ENCODE results near the gene ZSWIM7. TPM values are rescaled to one million over a fixed set of nuclear protein-coding genes. Genes with fewer than 3 reads are reported as not detected.
"Not testable (repeated sequence)": the region's sequence is repeated elsewhere in the genome, so short reads cannot be mapped to it uniquely, and the experiment has no call there.

Gene ZSWIM7
- total RNA-seq, 1 experiment from 2014 or later = 26.5 TPM

- no peak for DNase-seq (ENCODE audit: low read depth)
These were observed 41.7 kb downstream of the ZSWIM7 start for GRCh38 chr17:15957608-15958307.

- DNase-seq (ENCODE audit: low read depth) = peak; percentile 78
These were observed 42.3 kb downstream of the ZSWIM7 start for GRCh38 chr17:15957206-15957605.

GRCh38 chr17:15955793-15956541, 43.5 kb downstream of the ZSWIM7 start:
- DNase-seq (ENCODE audit: low read depth) = no peak

DNA sequence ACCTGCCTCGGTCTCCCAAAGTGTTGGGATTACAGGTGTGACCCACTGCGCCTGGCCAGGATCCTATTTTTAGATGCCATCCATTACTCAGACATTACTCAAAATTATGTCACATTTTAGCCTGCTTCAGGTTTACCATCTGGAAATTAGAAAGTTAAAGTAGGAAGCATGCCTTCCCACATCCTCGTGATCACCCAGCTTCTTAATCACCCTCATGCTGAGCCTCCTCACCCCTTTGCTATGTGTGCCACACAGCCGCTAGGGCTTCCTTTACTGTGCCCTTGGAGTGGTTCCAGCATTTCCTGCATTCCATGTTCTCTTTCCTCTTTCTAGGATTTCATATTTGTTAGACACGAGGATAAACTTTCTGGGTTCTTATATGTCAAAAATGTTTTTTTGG, 45.3 kb downstream of the ZSWIM7 start:
- peak; percentile 96 for DNase-seq (ENCODE audit: low read depth)

GRCh38 chr17:15952916-15953790, 46.4 kb downstream of the ZSWIM7 start:
- no peak for DNase-seq (ENCODE audit: low read depth)

- no peak for DNase-seq (ENCODE audit: low read depth)
These were observed 47.4 kb downstream of the ZSWIM7 start for GRCh38 chr17:15952048-15952532.

DNA sequence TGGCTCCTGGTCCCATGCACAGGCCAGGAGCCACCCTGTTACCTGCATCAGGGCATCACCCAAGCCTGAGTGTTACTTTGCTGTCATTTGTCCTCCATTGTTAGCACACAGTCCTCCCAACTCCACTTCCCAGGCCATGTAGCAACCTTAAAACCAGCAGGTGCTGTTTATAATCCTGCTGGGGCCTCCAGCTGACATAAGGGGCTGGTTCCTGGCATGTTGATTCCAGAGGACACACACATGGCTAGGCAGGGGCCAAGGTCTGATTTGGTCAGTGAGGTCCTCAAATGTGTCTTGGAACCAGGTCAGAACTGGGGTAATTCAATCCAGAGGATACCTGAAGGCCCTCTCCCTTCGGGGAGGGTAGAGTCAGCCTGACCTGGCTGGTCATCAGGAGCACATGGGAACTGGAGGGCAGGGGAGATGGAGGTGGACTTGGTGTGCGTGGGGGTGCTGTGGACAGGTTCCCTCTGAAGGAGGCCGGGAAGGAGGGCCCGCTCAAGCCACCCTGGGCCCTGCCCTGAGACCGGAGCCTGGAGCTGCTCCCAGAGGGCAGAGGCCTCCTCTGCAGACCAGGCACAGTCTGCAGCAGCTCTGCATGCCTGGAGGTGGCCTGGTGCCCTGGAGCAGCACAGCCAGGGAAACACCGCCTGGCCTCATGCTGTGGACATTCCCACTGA, 48.0 kb downstream of the ZSWIM7 start:
- DNase-seq (ENCODE audit: low read depth) = no peak

DNA sequence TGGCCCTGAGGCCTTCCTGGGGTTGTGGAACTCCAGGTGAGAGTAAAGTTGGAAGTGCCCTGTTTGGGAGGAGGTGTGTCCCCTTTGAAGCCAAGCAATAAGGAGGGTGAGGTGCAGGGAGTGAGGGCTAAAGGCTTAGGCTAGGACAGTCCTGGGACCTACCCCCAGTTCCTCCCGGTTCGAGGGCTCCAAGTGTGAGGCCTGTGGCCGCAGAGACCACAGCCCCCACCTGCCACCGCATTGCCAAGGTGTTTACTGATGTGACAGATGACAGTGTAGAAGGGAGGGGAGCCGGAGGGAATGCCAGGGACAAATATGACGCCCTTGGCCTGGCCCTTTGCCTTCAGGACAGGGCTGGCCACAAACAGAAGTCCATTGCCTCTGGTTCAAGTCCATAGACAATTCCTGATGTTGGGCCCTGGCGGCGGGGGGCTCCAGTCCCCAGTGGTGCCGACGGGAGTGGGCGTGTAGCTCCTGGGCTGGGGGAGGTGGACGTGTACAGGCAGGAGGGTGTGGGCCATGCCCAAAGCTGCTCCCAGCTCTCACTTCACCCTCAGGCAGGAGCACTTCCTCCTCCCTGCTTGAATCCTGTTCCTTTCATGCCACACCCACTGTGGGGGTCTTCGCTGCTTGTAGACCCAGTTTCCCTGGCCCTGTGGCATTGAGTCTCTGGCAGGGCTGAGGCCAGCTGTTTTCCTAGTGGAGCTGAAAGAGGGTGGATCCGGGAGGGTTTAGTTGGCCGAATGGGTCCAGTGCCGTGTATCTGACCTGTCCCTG, 51.3 kb downstream of the ZSWIM7 start:
- DNase-seq (ENCODE audit: low read depth) = no peak

DNA sequence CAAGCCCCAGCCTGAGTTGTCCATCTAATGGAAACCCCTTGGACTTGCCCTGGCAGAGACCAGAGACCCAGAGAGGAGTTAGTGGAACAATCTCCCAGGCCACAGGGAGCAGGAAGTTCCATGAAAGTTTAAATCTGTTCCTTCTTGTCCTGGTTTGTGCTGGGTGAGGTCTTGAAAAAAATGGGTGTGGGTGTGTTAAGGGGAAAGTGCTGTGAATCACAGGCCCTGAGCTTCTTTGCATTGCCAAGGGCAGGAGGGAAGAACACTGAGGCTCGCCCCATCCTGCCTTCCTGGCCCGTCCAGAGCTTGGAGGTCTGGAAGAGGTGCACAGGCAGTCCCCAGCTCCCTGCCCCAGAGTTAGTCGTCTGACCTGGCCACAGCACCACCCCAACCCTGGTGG, 52.2 kb downstream of the ZSWIM7 start:
- no peak for DNase-seq (ENCODE audit: low read depth)

GRCh38 chr17:15946611-15947120, 52.8 kb downstream of the ZSWIM7 start:
- peak; percentile 50 for DNase-seq (ENCODE audit: low read depth)

GRCh38 chr17:15945527-15946191, 53.8 kb downstream of the ZSWIM7 start:
- peak; percentile 31 for DNase-seq (ENCODE audit: low read depth)

DNA sequence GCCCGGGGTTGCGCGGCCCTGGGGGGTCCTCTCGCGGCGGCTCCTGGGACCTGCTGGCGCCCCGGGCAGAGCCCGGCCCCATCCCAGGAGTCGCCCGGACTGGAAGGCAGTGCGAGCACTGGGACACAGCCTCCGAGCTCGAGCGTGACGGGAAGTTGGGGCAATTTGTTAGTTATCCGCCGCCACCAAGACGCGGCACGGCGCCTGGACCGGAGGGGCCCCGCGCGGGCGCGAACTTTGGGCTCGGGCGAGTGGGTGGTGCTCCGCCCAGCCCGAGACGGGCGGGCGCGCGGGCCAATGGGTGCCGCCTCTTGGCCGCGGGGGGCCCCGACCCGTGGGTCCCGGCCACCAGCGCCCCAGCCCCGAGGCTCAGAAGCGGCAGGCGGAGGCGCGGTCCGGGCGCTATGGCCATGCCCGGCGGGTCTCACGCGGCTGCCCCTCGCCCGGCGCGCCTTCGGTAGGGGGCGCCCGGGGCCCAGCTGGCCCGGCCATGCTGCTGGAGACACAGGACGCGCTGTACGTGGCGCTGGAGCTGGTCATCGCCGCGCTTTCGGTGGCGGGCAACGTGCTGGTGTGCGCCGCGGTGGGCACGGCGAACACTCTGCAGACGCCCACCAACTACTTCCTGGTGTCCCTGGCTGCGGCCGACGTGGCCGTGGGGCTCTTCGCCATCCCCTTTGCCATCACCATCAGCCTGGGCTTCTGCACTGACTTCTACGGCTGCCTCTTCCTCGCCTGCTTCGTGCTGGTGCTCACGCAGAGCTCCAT, 54.6 kb downstream of the ZSWIM7 start, which contains the start of gene ADORA2B:
Gene ADORA2B (plus strand): TSS at position 372 of the 768 bp plus-strand sequence. CDS start 119 bp downstream, at position 491.
- peak; percentile 72 for DNase-seq (ENCODE audit: low read depth)

- no peak for DNase-seq (ENCODE audit: low read depth)
These were observed 55.3 kb downstream of the ZSWIM7 start for GRCh38 chr17:15943971-15944758.

DNA sequence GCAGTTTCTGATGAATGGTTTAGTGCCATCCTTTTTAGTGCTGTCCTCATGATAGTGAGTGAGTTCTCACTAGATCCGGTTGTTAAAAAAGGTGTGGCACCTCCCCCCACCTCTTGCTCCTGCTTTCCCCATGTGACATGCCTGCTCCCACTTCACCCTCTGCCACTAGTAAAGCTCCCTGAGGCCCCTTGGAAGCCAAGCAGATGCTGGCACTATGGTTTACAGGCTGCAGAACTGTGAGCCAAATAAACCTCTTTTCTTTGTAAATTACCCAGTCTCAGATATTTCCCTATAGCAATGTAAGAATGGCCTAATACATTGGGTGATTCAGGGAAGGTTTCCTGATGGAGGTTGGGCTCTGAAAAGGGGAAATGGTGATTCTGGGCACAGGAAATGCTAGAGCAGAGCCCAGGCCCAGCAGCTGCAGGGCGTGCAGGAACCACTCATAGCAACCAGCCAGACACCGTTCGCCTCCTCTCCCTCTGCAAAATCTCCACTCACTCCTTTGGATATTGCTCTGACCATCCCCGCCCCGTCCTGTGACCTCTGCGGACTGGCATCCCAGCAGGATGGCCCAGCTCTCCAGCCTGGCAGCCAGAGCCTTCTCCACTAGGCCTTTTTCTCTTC, 57.2 kb downstream of the ZSWIM7 start:
- DNase-seq (ENCODE audit: low read depth) = no peak

GRCh38 chr17:15941781-15942180, 57.7 kb downstream of the ZSWIM7 start:
- DNase-seq (ENCODE audit: low read depth) = peak; percentile 47

- DNase-seq (ENCODE audit: low read depth) = not testable (repeated sequence)
These were observed 63.0 kb downstream of the ZSWIM7 start for GRCh38 chr17:15936481-15936880.

- DNase-seq (ENCODE audit: low read depth) = no peak
These were observed 63.6 kb downstream of the ZSWIM7 start for GRCh38 chr17:15935891-15936290.

DNA sequence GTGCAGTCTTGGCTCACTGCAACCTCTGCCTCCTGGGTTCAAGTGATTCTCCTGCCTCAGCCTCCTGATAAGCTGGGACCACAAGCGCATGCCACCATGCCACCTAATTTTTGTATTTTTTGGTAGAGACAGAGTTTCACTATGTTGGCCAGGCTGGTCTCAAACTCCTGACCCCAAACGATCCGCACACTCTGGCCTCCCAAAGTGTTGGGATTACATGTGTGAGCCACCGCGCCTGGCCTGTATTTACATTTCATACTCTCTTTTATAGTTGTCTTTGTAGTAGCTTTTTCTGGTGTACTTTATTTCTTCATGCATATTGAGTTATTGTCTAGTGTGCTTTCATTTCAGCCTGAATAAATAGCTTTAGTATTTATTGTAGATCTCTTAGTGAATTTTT, 64.6 kb downstream of the ZSWIM7 start:
- DNase-seq (ENCODE audit: low read depth) = no peak
